22Rv1 (cell line): ENCODE data around the gene ARHGEF18.

ENCODE experiments used
- H3K27ac ChIP-seq: fragments of 450-650 bp; 2 replicates; pipeline ENCODE4 v1.5.1; 2017
- ZFX ChIP-seq: fragments of 450-650 bp; IDR thresholded peaks from 2 replicates; pipeline ENCODE4 v1.6.1; 2017; ENCODE audit warnings: antibody characterized with exemption, borderline replicate concordance
- TF ChIP-seq, protein P1 (sequence below): fragments of 450-650 bp; IDR thresholded peaks from 2 replicates; pipeline ENCODE4 v1.5.1; 2017; ENCODE audit warnings: mild to moderate bottlenecking

ARHGEF18 gene

DNA sequence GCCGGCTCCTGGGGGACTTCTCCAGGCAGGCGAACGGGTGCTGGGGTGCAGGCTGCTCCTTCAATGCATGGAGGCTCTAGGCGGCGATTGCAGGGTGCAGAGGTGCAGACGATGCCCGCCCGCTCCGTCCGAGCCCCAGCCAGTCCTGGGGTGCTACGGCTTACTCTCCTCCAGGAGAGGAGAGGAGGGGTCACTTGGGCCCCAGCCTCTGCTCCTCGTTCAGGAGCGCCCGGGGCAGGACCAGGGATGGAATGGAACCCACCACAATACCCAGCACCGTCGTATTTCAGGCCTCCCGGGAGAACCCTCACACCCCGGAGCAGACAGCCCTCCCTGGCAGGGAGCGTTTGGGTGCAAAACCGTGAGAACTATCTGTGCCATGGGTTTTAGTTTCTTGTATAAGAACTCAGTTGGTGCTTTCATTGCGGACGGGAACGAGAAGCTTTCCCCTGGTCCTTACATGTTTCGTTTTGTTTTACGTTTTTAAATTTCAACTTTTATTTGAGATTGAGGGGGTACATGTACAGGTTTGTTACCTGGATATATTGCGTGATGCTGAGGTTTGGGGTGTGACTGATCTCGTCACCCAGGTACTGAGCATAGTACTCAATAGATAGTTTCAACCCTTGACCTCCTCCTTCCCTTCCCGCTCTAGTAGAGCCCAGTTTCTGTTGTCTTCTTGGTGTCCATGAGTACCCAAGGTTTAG is 46.8 kb downstream of the ARHGEF18 start:
- H3K27ac ChIP-seq = peak overlapping the region; percentile 42
- TF ChIP-seq ZFX = no peak
- TF ChIP-seq, protein P1, sequence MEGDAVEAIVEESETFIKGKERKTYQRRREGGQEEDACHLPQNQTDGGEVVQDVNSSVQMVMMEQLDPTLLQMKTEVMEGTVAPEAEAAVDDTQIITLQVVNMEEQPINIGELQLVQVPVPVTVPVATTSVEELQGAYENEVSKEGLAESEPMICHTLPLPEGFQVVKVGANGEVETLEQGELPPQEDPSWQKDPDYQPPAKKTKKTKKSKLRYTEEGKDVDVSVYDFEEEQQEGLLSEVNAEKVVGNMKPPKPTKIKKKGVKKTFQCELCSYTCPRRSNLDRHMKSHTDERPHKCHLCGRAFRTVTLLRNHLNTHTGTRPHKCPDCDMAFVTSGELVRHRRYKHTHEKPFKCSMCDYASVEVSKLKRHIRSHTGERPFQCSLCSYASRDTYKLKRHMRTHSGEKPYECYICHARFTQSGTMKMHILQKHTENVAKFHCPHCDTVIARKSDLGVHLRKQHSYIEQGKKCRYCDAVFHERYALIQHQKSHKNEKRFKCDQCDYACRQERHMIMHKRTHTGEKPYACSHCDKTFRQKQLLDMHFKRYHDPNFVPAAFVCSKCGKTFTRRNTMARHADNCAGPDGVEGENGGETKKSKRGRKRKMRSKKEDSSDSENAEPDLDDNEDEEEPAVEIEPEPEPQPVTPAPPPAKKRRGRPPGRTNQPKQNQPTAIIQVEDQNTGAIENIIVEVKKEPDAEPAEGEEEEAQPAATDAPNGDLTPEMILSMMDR = no peak

DNA sequence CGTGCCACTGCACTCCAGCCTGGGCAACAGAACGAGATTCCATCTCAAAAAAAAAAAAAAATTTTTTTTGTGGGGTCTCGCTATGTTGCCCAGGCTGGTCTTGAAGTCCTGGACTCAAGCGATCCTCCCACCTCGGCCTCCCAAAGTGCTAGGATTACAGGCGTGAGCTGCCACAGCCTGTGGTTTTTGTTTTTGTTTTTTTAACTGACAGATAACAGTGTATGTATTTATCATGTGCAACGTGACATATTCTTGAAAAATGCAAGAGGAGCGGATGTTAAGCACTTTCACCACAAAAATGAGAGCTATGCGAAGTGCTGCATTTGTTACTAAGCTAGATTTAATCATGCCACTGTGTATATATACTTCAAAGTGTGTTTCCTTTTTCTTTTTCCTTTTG is 49.0 kb downstream of the ARHGEF18 start:
- no peak for TF ChIP-seq ZFX
- H3K27ac ChIP-seq = no peak overlapping the region
